Astrocyte of the cerebellum (primary cell): Measurements from ENCODE around the gene ITPR2.

Source experiments
- DNase-seq: peaks from one replicate; pipeline ENCODE4 v3.0.0-alpha.2; 2011; ENCODE audit warnings: low read depth
- H3K4me3 ChIP-seq: 2 replicates; pipeline ENCODE4 v1.5.1; 2011; ENCODE audit warnings: mild to moderate bottlenecking, low read depth, low read length, moderate library complexity
- in situ Hi-C: cut with HindIII; loops from 2 replicates; pipeline ENCODE4 v1.10.0; 2017; ENCODE audit warnings: low sequenced_read_pairs
- TF ChIP-seq, protein P1 (sequence below): IDR thresholded peaks from 2 replicates; pipeline ENCODE4 v1.5.1; 2012; ENCODE audit warnings: low read length, low read depth, moderate library complexity, mild to moderate bottlenecking; ENCODE audit errors: missing control alignments

The ITPR2 gene

DNA sequence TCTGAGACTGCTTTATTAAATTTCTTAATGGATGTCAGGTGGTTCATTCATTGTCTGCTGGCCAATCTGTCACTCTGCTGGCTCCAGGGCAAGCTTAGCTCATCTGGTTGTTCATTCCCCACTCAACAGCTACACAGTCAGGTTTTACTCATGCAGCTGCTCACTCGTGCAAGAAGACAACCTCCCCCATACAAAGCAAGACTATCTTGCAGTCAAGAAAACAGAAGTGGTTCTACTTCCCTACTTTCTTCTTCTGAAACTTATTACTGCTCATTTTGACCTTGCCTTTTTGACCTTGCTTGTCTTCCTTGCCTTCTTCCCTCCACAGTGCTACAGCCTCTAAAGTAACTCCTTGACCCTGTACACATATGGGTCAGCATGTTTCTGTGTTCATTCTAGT, 359.7 kb downstream of the ITPR2 start:
- in situ Hi-C loops, result no loop called here
- DNase-seq, result no peak
- no peak overlapping the region for H3K4me3 ChIP-seq
- TF ChIP-seq, protein P1, sequence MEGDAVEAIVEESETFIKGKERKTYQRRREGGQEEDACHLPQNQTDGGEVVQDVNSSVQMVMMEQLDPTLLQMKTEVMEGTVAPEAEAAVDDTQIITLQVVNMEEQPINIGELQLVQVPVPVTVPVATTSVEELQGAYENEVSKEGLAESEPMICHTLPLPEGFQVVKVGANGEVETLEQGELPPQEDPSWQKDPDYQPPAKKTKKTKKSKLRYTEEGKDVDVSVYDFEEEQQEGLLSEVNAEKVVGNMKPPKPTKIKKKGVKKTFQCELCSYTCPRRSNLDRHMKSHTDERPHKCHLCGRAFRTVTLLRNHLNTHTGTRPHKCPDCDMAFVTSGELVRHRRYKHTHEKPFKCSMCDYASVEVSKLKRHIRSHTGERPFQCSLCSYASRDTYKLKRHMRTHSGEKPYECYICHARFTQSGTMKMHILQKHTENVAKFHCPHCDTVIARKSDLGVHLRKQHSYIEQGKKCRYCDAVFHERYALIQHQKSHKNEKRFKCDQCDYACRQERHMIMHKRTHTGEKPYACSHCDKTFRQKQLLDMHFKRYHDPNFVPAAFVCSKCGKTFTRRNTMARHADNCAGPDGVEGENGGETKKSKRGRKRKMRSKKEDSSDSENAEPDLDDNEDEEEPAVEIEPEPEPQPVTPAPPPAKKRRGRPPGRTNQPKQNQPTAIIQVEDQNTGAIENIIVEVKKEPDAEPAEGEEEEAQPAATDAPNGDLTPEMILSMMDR, result no peak

DNA sequence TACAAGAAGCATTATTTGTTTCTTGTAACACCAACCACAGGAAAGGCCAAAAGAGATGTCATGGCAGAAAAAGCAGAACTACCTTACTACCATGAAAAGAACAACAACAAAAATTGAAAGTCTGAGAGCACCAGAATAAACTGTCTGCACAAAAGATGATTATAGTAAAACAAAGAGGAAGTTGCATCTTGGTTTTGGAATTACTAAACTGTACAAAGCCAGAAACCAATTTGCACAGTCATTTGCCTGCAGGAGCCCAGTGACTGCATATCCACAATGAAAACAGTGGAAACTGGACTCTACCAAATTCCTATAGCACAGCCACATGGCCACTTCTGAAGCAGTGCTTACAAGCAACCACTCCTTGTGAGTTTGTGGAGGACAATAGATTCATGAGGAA, 361.4 kb downstream of the ITPR2 start:
- no peak overlapping the region for H3K4me3 ChIP-seq
- in situ Hi-C loops, result no loop called here
- DNase-seq, result peak; percentile 26
- TF ChIP-seq, protein P1, result peak; percentile 27

DNA sequence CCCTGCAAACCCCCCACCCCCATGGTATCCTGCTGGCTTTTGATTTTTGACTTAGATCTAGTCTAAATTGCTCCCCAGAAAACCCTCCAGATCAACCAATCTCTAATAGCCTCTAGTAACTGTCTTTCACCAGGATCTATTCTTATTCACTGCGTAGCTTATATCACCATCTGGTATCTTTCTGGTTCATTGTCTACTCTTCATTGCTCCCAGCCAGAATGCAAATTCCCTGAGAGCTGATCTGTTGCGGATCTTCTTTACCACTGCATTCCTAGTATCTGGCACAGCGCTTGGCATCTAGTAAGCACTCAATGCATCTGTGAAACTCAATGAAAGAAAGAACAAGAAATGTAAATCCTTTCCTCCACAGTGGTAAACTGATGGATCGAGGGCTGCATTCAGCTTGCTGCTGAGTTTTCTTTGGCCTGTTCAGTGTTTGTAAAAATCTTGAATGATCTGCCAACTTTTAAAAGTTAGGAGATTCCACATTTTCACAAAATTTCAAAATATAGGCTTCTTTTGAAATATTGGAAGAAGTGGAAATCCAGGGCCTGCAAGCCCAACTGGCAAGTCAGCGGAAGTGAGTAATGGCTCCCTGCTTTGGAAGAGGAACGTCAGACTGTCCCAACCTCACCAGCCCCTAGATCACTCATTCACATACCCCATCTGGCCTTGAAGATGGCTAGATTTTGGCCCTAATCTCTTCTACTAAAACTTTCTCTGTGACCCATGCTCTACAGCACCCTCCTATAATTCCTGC, 363.4 kb downstream of the ITPR2 start:
- no peak overlapping the region for H3K4me3 ChIP-seq
- TF ChIP-seq, protein P1, result no peak
- in situ Hi-C loops, result no loop called here
- DNase-seq, result no peak

DNA sequence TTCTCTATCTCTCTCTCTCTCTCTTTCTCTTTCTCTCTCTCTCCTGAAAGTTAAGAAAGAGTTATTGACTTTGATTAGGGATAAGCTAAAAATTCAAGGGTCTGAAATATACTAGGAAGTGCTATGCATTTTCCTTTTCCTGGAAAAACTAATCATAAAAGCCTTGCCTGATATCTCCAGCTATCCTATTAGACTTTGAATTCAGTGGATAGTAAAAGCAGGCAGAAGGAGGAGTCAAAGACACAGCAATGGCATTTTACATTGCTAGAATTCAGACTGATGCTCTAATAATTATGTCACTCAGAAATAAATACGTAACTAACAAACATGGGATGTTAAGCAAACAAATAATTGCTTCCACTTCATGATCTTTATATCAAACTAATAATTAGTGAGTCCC, 365.6 kb downstream of the ITPR2 start:
- H3K4me3 ChIP-seq, result no peak overlapping the region
- no peak for DNase-seq
- TF ChIP-seq, protein P1, result no peak
- in situ Hi-C loops, result no loop called here

DNA sequence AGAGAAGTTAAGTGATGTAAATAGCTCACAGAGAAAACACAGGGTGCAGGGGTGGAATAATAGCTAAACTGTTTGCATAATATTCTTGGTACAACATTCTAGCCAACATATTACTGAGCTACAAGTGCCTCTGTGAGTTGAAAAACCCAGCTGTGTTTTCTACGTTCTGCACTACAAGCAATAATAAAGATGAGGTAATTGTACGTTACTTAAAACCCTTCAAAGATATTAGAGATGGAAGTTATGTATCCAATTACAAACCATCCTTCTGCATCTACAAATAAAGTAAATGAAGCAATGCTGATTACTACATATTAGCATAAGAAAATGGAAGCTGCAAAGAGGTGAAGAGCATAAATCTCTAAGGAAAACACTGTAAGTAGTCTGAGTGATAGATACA, 366.3 kb downstream of the ITPR2 start:
- DNase-seq, result no peak
- H3K4me3 ChIP-seq, result no peak overlapping the region
- in situ Hi-C loops, result no loop called here
- TF ChIP-seq, protein P1, result no peak

DNA sequence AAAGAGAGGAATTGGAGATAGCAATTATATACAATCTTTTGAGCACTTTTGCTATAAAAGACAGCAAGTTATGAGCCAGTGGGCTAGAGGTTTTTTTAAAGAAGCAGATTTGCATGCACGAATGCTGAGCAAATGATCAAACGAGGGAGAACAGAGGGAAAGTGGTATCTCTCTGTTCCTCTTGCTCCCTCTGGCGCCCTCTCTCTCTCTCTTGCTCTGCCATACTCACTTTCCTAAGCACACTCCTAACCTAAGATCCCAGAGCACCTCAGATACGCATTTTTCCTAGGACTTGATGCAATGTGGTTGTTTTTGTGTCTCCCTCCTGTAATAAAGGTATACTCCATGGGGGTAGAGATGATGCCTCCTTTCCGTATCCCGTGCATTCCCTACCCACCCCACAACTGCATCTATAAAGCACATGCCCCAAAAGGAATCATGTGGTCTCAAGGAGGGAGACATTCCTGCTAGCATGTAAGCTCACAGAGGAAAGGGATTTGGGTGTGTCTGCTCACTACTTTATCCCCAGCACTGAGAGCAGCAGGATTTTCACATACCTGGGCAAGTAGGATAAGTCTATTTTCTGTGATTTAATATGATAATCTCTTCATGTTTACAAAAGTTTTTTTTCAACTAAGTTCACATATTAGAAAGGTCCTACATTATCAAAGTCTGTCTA, 367.4 kb downstream of the ITPR2 start:
- no peak overlapping the region for H3K4me3 ChIP-seq
- in situ Hi-C loops, result no loop called here
- TF ChIP-seq, protein P1, result no peak
- DNase-seq, result no peak
